Measurements from ENCODE around the gene GALNT7.

DNA sequence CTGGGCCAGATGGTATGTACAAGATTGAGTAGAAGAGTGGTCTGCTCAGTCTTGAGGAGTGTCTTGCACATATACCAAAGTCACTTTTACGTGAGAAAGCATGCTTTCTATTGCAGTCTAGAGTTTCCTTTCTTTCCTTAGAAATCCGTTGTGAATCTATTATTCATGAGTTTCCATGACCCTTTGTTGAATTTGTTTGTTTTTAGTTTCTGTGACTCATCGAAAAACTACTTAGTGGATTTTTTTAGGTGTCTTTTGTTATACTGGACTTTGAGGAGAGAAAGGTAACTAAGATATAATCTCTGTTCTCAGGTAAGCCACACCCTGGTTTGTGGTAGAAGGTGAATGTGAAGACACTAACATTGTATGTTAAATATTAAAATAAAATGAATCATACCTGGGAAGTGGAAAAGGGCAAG is 23.0 kb downstream of the GALNT7 start:
- TF ChIP-seq POLR2A (IDR thresholded peaks at IDR 0.05) (no peak), CTCF (IDR thresholded peaks at IDR 0.05) (no peak), EP300 (IDR thresholded peaks at IDR 0.05) (no peak)

Measured in ovary (tissue), 3 donors.